Dedifferentiated amniotic fluid mesenchymal stem cell (primary cell): Measurements from ENCODE around the gene TBL2.
"Not testable (repeated sequence)": the region's sequence is repeated elsewhere in the genome, so short reads cannot be mapped to it uniquely, and the experiment has no call there.

Source experiments
- DNase-seq: peaks from one replicate; pipeline ENCODE4 v3.0.0-alpha.2; 2016; ENCODE audit errors: extremely low spot score

Gene TBL2

GRCh38 chr7:73606801-73607691 lies 28.7 kb upstream of the TBL2 start:
- DNase-seq, result no peak

- no peak for DNase-seq
These were observed 27.3 kb upstream of the TBL2 start for GRCh38 chr7:73605601-73606220.

DNA sequence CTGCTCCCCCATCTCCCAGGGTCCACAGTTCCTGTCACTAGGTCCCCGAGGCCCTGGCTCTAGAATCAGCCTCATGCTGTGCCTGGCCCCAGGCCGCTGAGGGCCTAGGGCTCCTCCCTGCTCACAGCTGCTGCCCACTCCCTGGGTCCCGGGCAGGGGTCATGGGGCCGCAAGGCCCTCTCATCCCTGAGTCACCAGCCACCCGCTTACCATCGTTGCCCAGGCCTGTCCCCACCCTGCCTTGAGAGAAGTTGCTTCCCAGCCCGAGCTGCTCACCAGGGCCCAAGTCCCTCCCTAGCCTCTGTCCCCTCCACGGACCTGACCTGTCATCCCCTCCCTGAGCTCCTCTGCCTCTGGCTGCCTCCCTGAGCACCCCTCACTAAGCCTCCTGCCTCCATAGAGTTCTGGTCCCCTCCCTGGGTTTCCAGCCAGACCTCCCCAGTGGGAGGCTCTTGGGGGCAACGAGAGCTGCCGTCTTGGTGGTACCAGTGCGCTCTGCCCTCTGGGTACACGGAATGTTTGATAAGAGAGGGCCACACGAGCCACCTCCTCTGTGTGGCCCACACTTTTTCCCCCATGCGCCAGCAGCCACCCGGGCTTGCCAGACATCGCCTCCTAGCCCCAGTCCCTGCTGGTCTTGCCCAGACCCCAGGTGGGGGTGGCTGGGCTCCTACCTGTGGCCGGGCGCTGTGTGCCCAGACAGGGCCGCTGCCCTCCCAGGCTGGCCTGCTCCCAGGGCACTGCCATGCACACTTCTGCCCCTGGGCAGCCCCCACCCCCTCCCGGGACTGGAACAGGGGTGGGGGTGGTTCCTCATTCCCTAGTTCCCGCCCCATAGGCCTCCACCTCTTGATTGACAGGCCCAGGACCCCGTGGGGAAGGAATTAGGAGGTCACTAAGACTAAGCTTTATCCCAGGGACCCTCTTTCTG lies 24.6 kb upstream of the TBL2 start:
- DNase-seq, result no peak

DNA sequence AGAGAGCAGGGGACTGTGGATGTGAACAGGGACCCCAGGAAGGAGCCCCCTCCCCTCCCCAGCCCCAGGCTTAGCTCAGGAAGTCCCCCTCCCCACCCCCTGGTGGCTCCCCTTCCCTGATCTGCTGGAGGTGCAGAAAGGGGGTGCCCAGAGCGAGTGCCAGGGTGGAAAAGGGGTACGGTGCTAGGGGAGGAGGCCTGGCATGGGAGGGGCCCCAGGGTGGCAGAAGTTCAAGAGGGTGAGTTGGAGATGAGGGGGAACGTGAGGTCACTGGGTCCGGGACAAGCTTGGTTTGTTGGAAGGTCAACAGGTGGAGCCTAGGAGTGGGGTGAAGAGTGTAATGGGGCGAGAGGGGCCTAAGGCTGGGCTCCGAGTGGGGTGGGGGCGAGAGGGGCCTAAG lies 21.5 kb upstream of the TBL2 start:
- no peak for DNase-seq

DNA sequence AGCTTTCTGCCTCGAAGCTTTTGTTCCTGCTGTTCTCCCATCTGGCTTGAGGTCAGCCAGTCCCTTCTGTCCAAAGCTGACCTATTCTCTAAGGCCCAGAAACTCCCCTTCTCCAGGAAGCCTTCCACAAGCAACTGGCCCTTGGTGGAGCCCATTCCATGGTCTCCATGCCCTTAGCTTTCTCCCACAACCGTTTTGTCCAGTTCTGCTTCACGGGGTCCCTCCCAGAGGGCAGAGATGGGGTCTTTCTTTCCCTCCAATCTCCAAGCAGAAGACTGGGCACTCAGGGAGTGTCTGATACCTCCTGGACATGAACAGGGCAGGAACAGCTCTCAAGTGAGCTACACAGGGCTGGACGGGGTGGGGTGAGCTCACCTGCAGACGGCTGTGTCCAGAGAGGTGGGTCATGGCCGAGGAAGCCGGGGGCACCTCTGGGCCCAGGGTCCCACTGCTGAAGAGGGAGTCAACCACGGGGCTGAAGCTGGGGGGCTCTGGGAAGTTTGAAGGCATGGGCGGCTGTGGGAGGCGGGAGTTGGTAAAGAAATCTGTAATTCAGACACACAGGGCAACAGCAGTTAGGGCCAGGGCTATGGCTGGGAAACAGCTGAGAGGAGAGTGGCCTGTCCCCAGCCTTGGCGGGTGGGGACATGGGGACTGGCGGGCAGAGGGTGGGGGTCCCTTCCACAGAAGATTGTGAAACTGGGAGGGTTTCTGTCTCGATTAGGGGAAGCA lies 20.9 kb upstream of the TBL2 start:
- no peak for DNase-seq

DNA sequence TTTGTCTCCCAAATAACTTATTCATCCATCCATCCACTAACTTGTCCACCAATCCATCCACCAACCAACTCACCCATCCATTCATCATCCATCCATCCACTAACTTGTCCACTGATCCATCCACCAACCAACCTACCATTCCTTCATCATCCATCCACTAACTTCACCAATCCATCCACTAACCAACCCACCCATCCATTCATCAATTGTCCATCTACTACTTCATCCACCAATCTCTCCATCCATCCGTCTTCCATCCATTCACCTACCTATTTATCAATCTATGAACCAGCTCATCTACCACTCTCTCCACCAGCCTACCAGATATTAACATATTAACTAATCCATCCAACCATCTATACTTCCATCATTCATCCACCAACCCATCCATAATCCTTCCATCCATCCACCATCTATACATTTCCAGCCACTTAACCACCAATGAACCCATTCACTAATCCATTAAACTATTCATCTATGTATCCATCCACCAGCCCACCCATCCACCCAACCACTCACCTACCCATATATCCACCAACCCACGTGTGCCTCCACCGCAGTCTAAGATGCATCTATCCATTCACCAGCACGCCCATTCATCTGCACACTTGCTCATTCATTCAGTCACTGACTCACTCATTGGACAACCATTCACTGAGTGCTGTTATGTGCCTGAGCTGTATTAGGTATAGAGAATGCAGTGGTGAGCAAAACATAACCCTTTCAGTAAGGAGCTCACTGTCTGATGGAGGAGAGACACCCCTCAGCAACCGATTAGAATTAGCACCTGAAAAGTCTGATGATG lies 19.8 kb upstream of the TBL2 start:
- no peak for DNase-seq

- DNase-seq, result no peak
These were observed 18.0 kb upstream of the TBL2 start for GRCh38 chr7:73596191-73597065.

GRCh38 chr7:73595358-73595757 lies 17.0 kb upstream of the TBL2 start:
- no peak for DNase-seq

DNA sequence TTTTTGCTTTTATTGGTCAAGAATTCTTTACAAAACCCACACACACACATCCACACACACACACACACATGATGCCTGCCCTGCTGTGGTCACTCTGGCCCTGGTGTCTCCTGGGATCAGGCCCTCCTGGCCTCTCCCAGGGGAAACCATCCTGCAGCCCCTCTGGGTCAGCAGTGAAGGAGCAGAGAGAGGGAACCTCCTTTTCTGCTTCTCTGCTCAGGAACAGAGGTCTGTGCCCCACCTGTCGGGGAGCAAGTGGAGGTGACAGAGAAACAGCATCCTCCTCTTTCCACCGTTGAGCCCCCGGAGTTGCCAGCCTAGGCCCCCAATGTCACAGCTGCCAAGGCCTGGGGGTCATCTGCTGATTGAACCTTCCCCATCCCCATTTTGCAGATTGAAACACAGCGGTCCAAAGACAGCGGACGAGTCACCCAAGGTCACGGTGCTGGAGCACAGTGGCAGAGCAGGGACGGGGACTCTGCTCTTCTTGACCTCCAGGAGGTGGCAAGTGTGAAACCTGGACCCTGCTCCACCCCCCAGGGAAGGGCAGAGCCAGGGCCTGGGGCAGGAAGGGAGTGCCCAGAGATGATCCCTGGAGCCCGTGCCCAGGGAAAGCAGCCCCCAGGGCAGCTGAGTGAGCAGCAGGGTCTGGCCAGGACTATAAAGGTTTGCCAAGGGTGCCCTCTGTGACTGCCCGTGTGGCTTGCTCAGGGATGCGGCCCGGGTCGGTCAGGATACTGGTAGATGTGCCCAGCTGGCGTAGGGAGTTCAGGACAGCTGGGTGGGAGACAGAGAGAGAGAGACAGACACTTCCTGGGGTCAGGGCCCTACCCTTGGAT lies 15.0 kb upstream of the TBL2 start:
- no peak for DNase-seq

- DNase-seq, result no peak
These were observed 8.5 kb upstream of the TBL2 start for GRCh38 chr7:73586911-73587310.

GRCh38 chr7:73585196-73585595 lies 6.8 kb upstream of the TBL2 start:
- DNase-seq, result no peak

GRCh38 chr7:73582664-73583202 lies 4.4 kb upstream of the TBL2 start:
- DNase-seq, result no peak

- DNase-seq, result not testable (repeated sequence)
These were observed 2.6 kb upstream of the TBL2 start for GRCh38 chr7:73581006-73581405.

DNA sequence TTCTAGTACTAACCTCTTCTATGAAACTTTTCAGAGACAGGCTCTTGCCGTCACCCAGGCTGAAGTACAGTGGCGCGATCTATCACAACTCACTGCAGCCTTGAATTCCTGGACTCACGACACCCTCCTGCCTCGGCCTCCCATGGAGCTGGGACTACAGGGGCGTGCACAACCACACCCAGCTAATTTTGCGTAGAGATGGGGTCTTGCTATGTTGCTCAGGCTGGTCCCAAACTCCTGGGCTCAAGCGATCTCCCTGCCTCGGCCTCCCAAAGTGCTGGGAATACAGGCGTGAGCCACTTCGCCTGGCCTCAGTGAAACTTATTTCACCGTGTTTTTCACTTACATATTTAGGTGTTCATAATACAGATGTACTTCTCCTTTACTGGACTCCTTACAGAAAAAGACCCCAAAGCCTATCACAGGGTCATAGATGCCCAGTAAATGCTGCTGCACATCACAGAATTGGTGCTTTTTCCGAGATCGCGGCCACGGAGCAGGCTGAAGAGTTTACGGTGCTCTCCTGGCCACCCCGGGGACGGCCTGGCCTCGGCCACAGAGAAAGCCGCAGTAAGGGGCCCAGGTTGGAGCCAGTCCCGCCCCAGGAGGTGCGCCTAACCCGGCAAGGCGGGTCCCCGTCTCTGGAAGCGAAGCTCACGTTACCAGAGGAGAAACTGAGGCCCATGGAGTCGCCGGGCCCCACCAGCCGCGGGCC lies 595 bp downstream of the TBL2 start:
- DNase-seq, result no peak

DNA sequence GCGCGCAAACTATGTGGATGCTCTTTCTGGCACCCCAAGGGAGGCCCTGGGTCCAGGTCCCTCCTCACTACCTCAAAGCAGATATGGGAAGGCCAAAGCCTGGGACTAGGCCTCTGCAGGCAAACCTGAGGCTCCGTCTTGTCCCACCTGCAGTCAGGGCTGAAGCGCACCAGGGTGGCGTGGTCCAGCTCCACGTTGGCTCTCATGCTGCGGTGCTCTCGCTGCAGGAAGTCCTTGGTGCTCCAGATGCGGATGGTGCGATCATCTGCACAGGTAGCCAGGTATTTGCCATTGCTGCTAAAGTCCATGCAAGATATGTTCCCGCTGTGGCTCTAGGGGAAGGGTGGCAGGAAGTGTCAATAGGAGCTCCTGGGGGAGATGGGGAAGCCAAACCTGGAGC lies 4.6 kb downstream of the TBL2 start:
- DNase-seq, result no peak

DNA sequence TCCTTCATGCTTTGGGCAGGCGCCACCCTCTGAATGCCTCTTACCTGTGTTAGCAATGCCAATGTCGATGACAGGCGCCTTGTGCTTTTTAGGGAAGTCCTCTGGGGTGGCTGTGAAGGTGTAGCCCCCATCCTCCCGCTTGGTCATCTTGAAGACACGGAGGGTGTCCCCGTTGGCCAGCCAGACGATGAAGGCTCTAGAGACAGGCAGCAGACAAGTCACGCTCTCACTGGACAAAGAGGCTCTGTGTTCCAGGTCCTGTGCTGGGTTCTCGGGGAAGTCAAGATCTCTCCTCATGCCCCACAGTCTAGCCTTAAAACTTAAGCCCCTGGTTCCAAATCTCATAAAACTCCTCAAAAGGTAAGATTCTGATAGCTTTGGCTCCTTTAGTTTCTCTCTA lies 5.1 kb downstream of the TBL2 start:
- DNase-seq, result no peak

DNA sequence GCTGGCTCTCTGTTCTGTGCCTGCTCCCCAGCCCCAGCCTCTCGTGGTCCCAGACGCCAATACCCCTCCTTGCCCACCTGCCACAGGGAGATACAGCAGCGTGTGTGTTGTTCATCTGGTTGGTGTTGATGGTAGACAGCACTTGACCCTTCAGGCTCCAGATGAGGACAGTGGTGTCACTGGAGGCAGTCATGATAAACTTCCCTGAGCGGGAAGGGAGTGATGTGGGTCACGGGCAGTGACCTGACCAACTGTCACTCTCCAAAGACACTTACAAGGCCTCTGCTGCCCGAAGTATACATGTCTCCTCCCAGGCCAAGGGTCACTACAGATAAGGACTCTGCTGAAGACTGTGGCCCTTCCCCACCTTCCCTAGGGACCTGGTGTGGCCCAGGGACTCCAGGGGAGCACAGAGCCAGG lies 5.6 kb downstream of the TBL2 start:
- no peak for DNase-seq

- no peak for DNase-seq
These were observed 7.4 kb downstream of the TBL2 start for GRCh38 chr7:73570977-73571376.
